ENCODE data around the gene TUBB2B. TPM values are rescaled to one million over a fixed set of nuclear protein-coding genes. Genes with fewer than 3 reads are reported as not detected.

The TUBB2B gene
- total and polyA plus RNA-seq, 9 donors = 0.67 to 3.6 (median 1.1) TPM

- intact Hi-C loops (cut with DNase I) = loop anchor here in 1 of 4 donors (10.0 kb wide), 3 partner anchors 93 to 877 kb away; partner anchors contain the start of gene ECI2
- TF ChIP-seq, protein P1, sequence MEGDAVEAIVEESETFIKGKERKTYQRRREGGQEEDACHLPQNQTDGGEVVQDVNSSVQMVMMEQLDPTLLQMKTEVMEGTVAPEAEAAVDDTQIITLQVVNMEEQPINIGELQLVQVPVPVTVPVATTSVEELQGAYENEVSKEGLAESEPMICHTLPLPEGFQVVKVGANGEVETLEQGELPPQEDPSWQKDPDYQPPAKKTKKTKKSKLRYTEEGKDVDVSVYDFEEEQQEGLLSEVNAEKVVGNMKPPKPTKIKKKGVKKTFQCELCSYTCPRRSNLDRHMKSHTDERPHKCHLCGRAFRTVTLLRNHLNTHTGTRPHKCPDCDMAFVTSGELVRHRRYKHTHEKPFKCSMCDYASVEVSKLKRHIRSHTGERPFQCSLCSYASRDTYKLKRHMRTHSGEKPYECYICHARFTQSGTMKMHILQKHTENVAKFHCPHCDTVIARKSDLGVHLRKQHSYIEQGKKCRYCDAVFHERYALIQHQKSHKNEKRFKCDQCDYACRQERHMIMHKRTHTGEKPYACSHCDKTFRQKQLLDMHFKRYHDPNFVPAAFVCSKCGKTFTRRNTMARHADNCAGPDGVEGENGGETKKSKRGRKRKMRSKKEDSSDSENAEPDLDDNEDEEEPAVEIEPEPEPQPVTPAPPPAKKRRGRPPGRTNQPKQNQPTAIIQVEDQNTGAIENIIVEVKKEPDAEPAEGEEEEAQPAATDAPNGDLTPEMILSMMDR (IDR thresholded peaks at IDR 0.05) = no peak
- TF ChIP-seq EP300 (IDR thresholded peaks at IDR 0.05) = no peak
- TF ChIP-seq POLR2A (IDR thresholded peaks at IDR 0.05) = no peak
- no peak overlapping the region for H3K27ac ChIP-seq
These were observed 30.7 kb upstream of the TUBB2B start for GRCh38 chr6:3258201-3258600.

DNA sequence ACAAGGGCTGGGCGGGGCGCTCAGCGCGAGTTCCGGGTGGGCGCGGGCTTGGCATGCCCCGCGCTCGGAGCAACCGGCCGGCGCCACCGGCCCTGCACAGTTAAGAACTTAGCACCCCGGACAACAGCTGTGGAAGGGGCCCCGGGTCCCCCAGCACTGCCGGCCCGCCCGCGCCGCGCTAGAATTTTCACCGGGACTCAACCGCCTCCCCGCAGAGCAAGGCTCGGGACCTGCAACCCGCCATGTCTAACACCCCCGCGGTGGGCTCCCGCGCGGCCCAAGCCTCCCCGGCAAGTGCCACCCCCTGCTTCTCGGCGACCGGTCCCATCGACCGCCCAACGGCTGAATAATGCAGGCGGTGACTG, 26.1 kb upstream of the TUBB2B start:
- H3K4me1 ChIP-seq (ENCODE audit: insufficient read depth) = no peaks in the 10 kb centered on the region
- intact Hi-C loops (cut with DNase I) = loop anchor here (5.0 to 10.0 kb wide), 5 partner anchors 89 to 881 kb away; partner anchors contain the start of gene ECI2 (in 1 of the 4)
- H3K27me3 ChIP-seq = no peaks in the 10 kb centered on the region
- H3K9me3 ChIP-seq = no peaks in the 10 kb centered on the region
- no peaks in the 10 kb centered on the region for H3K36me3 ChIP-seq
- H3K27ac ChIP-seq = no peak overlapping the region
- H3K4me3 ChIP-seq = no peak overlapping the region
- TF ChIP-seq POLR2A (IDR thresholded peaks at IDR 0.05) (no peak), EP300 (IDR thresholded peaks at IDR 0.05) (no peak)
- TF ChIP-seq, protein P1 (IDR thresholded peaks at IDR 0.05) = no peak
- WGBS, 3 donors = 94 to 98% (median 97%) methylated on average over 40 of the region's 40 CpGs
- DNase-seq = no peak

More at GRCh38 chr6:3258201-3258600, 30.7 kb upstream of the TUBB2B start:
- no peaks in the 10 kb centered on the region for H3K9me3 ChIP-seq
- peaks cover 13% of the 10 kb centered on the region for H3K4me1 ChIP-seq (ENCODE audit: insufficient read depth)
- H3K4me3 ChIP-seq = peak overlapping the region; percentile 58
- no peaks in the 10 kb centered on the region for H3K36me3 ChIP-seq
- DNase-seq = no peak
- 40 to 48% (median 43%) methylated on average over 12 of the region's 12 CpGs for WGBS, 3 donors
- H3K27me3 ChIP-seq = no peaks in the 10 kb centered on the region

DNA sequence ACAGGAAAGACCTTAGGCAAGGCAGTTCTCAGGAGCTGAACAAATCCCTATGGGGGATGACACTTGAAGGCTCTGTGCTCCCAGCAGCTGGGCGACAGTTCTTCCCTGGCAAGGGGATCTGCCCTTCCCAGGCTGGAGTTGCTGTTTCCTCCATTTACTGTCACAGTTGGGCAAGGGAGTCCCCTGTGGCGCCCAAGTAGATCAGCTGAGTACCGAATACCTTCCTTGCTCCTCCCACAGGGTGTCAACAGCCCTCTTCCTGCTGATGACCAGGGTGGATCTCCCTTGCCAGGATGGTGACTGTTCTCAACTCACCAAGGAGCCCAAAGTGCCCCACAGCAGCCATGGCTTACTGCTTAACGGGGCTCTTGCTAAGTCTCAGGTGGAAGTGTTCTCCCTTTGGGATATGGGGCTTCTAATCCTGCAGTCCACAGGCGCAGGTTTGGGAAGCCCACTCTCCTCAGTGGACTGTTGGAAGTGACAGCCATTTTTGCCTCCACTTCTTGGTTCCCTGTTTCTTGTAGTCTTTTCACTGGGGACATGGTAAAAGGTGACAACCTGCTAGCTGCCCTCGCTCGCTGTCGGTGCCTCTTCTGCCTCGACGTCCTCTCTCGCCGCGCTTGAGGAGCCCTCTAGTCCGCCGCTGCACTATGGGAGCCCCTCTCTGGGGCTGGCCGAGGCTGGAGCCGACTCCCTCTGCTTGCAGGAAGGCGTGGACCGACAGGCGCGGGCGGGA, 25.6 kb upstream of the TUBB2B start:
- H3K27ac ChIP-seq = no peak overlapping the region
- no peak for TF ChIP-seq EP300 (IDR thresholded peaks at IDR 0.05)
- TF ChIP-seq, protein P1 (IDR thresholded peaks at IDR 0.05) = no peak
- TF ChIP-seq POLR2A (IDR thresholded peaks at IDR 0.05) = no peak
- H3K9me3 ChIP-seq = no peaks in the 10 kb centered on the region
- intact Hi-C loops (cut with DNase I) = loop anchor here (5.0 to 10.0 kb wide), 5 partner anchors 88 to 882 kb away; partner anchors contain the start of gene ECI2 (in 1 of the 4)
- no peaks in the 10 kb centered on the region for H3K27me3 ChIP-seq
- peaks cover 3% of the 10 kb centered on the region for H3K4me1 ChIP-seq (ENCODE audit: insufficient read depth)
- DNase-seq = no peak
- no peak overlapping the region for H3K4me3 ChIP-seq
- 93 to 95% (median 93%) methylated on average over 22 of the region's 22 CpGs for WGBS, 3 donors
- no peaks in the 10 kb centered on the region for H3K36me3 ChIP-seq

DNA sequence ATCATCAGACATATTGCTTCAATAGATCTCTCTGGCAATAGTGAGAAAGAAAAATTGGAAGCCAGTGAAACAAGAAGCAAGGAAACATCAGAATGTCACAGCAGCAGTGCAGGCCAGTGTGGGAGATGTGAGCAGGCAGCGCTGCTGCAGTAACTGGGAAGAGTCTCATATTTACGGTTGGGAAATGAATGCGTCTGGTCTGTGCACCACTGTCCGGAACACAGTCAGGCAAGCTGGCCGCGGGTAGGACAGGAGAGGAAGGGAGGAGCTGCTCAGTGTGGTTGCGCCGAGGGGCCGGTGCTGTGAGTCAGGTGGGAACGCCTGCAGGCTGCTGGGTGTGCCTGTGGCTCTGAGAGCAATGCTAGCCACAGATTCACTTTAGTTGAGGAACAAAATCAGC, 24.9 kb upstream of the TUBB2B start:
- TF ChIP-seq, protein P1 (IDR thresholded peaks at IDR 0.05) = no peak
- TF ChIP-seq POLR2A (IDR thresholded peaks at IDR 0.05) (no peak), EP300 (IDR thresholded peaks at IDR 0.05) (no peak)
- H3K27me3 ChIP-seq = no peaks in the 10 kb centered on the region
- no peak for DNase-seq
- H3K4me3 ChIP-seq = no peak overlapping the region
- H3K4me1 ChIP-seq (ENCODE audit: insufficient read depth) = peaks cover 3% of the 10 kb centered on the region
- no peaks in the 10 kb centered on the region for H3K9me3 ChIP-seq
- WGBS, 3 donors = 84 to 88% (median 86%) methylated on average over 10 of the region's 10 CpGs
- intact Hi-C loops (cut with DNase I) = loop anchor here (5.0 to 10.0 kb wide), 5 partner anchors 88 to 882 kb away; partner anchors contain the start of gene ECI2 (in 1 of the 4)
- H3K27ac ChIP-seq = no peak overlapping the region
- H3K36me3 ChIP-seq = no peaks in the 10 kb centered on the region
